A673 (cell line): ENCODE data around the gene MCM5. TPM values are rescaled to one million over a fixed set of nuclear protein-coding genes. Genes with fewer than 3 reads are reported as not detected.
"Not testable (repeated sequence)": the region's sequence is repeated elsewhere in the genome, so short reads cannot be mapped to it uniquely, and the experiment has no call there.

Source experiments
- BruUV-seq: library from RNA; stranded (reverse); fragments of 400-500 nt; replicated peaks from 2 replicates; lab custom pipeline; 2021; lab: Mats Ljungman, UMichigan
- CTCF ChIA-PET: fragments of 300-600 bp; sonication (Branson Sonifier 250); formaldehyde crosslinking; loops from one replicate; lab custom pipeline; 2022; ENCODE audit warnings: antibody characterized with exemption; lab: Charles Lee
- POLR2A ChIA-PET: fragments of 300-600 bp; sonication (Branson Sonifier 250); formaldehyde crosslinking; loops from one replicate; lab custom pipeline; 2022; ENCODE audit warnings: antibody characterized with exemption; ENCODE audit not compliant: low non-redundant PET; lab: Charles Lee
- DNase-seq: peaks from one replicate; pipeline ENCODE4 v3.0.0-alpha.2; 2015; ENCODE audit warnings: low spot score
- H3K27ac ChIP-seq: fragments of 200-600 bp; sonication (generic); 2 replicates; pipeline ENCODE4 v1.5.1; 2016; ENCODE audit warnings: mixed run types, low read depth, mild to moderate bottlenecking, mixed read lengths, antibody characterized with exemption, low read length; ENCODE audit not compliant: poor library complexity, severe bottlenecking
- H3K27me3 ChIP-seq: fragments of 200-600 bp; sonication (generic); replicated peaks from 2 replicates; pipeline ENCODE4 v1.6.1; 2017; ENCODE audit warnings: mixed run types, low read depth, mild to moderate bottlenecking, mixed read lengths, antibody characterized with exemption, low read length; ENCODE audit not compliant: insufficient read depth, poor library complexity
- H3K36me3 ChIP-seq: fragments of 200-600 bp; sonication (generic); 2 replicates; pipeline ENCODE4 v1.6.1; 2016; ENCODE audit warnings: mixed run types, mild to moderate bottlenecking, mixed read lengths, antibody characterized with exemption, low read length; ENCODE audit not compliant: insufficient read depth, poor library complexity, severe bottlenecking
- H3K4me1 ChIP-seq: fragments of 200-600 bp; sonication (generic); 2 replicates; pipeline ENCODE4 v1.6.1; 2017; ENCODE audit warnings: mixed run types, mild to moderate bottlenecking, mixed read lengths, antibody characterized with exemption, low read length; ENCODE audit not compliant: insufficient read depth, poor library complexity, severe bottlenecking
- H3K4me3 ChIP-seq: fragments of 200-600 bp; sonication (generic); 2 replicates; pipeline ENCODE4 v1.5.1; 2016; ENCODE audit warnings: low read depth, mixed run types, mild to moderate bottlenecking, mixed read lengths, low read length; ENCODE audit not compliant: poor library complexity, severe bottlenecking
- H3K9me3 ChIP-seq: fragments of 200-600 bp; sonication (generic); 2 replicates; pipeline ENCODE4 v1.6.1; 2016; ENCODE audit warnings: mixed run types, low read depth, mild to moderate bottlenecking, mixed read lengths, antibody characterized with exemption, low read length; ENCODE audit not compliant: poor library complexity, severe bottlenecking
- EZH2 ChIP-seq: fragments of 200-600 bp; sonication (generic); IDR thresholded peaks from 2 replicates; pipeline ENCODE4 v1.6.1; 2017; ENCODE audit warnings: borderline replicate concordance, low read depth, mild to moderate bottlenecking, mixed read lengths, antibody characterized with exemption, low read length; ENCODE audit not compliant: poor library complexity, severe bottlenecking
- intact Hi-C: fragments of 100-400 bp; cut with micrococcal nuclease; formaldehyde crosslinking; loops from one replicate; pipeline ENCODE4 v1.10.0; 2022; ENCODE audit not compliant: unreplicated experiment
- total RNA-seq: library from RNA; stranded (reverse); gene quantifications from 2 replicates; pipeline ENCODE4 v1.2.3, GENCODE V29; 2021
- TF ChIP-seq, protein P1 (sequence below): fragments of 300-800, 200-600 bp; sonication (generic); conservative IDR thresholded peaks from 2 replicates; pipeline ENCODE4 v1.5.1; 2017; ENCODE audit warnings: low read depth, mild to moderate bottlenecking, antibody characterized with exemption, low read length, moderate library complexity, mixed read lengths

Gene MCM5
- total RNA-seq, 1 experiment from 2014 or later: 245 TPM

DNA sequence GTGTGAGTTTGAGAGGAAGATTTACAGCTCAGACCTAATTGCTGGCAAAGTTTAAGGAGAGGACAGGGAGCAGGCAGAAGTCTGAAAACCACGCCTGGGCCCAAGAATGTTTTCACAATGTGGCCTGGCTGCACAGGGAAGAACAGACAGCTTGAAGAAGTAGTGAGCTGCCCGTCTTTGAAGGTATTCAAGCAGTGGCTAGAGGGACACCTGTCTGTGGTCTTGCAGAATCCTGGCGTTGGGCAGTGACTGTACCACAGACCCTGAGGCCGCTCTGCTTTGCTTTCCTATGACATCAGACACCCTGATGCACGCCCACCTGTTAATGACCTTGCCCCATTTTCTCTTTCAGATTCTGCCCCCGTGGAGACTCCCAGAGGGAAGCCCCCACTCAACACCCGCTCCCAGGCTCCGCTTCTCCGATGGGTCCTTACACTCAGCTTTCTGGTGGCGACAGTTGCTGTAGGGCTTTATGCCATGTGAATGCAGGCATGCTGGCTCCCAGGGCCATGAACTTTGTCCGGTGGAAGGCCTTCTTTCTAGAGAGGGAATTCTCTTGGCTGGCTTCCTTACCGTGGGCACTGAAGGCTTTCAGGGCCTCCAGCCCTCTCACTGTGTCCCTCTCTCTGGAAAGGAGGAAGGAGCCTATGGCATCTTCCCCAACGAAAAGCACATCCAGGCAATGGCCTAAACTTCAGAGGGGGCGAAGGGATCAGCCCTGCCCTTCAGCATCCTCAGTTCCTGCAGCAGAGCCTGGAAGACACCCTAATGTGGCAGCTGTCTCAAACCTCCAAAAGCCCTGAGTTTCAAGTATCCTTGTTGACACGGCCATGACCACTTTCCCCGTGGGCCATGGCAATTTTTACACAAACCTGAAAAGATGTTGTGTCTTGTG, 6.6 kb upstream of the MCM5 start:
- no peaks in the 10 kb centered on the region for H3K9me3 ChIP-seq
- no peak overlapping the region for H3K4me3 ChIP-seq
- no peak overlapping the region for H3K27ac ChIP-seq
- no peaks in the 10 kb centered on the region for H3K27me3 ChIP-seq
- no TSS peak for BruUV-seq
- no peak for DNase-seq
- ChIA-PET POLR2A (no interaction called here), CTCF (no interaction called here)
- no peak for TF ChIP-seq EZH2
- TF ChIP-seq, protein P1, sequence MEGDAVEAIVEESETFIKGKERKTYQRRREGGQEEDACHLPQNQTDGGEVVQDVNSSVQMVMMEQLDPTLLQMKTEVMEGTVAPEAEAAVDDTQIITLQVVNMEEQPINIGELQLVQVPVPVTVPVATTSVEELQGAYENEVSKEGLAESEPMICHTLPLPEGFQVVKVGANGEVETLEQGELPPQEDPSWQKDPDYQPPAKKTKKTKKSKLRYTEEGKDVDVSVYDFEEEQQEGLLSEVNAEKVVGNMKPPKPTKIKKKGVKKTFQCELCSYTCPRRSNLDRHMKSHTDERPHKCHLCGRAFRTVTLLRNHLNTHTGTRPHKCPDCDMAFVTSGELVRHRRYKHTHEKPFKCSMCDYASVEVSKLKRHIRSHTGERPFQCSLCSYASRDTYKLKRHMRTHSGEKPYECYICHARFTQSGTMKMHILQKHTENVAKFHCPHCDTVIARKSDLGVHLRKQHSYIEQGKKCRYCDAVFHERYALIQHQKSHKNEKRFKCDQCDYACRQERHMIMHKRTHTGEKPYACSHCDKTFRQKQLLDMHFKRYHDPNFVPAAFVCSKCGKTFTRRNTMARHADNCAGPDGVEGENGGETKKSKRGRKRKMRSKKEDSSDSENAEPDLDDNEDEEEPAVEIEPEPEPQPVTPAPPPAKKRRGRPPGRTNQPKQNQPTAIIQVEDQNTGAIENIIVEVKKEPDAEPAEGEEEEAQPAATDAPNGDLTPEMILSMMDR: no peak
- no peaks in the 10 kb centered on the region for H3K4me1 ChIP-seq
- intact Hi-C loops: no loop called here
- no peaks in the 10 kb centered on the region for H3K36me3 ChIP-seq

DNA sequence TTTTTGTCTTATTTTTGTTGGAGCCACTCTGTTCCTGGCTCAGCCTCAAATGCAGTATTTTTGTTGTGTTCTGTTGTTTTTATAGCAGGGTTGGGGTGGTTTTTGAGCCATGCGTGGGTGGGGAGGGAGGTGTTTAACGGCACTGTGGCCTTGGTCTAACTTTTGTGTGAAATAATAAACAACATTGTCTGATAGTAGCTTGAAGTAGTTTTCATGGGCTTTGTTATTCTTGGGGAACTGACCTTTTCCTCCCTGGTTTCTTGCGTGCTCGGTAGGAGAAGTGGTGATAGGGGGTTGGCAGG, 6.0 kb upstream of the MCM5 start:
- no TSS peak for BruUV-seq
- TF ChIP-seq, protein P1: no peak
- no peak for TF ChIP-seq EZH2
- DNase-seq: no peak
- Histone ChIP-seq H3K4me3 (no peak overlapping the region), H3K36me3 (no peaks in the 10 kb centered on the region), H3K27me3 (no peaks in the 10 kb centered on the region), H3K27ac (no peak overlapping the region), H3K4me1 (no peaks in the 10 kb centered on the region), H3K9me3 (no peaks in the 10 kb centered on the region)
- CTCF ChIA-PET: no interaction called here
- intact Hi-C loops: no loop called here
- POLR2A ChIA-PET: no interaction called here

DNA sequence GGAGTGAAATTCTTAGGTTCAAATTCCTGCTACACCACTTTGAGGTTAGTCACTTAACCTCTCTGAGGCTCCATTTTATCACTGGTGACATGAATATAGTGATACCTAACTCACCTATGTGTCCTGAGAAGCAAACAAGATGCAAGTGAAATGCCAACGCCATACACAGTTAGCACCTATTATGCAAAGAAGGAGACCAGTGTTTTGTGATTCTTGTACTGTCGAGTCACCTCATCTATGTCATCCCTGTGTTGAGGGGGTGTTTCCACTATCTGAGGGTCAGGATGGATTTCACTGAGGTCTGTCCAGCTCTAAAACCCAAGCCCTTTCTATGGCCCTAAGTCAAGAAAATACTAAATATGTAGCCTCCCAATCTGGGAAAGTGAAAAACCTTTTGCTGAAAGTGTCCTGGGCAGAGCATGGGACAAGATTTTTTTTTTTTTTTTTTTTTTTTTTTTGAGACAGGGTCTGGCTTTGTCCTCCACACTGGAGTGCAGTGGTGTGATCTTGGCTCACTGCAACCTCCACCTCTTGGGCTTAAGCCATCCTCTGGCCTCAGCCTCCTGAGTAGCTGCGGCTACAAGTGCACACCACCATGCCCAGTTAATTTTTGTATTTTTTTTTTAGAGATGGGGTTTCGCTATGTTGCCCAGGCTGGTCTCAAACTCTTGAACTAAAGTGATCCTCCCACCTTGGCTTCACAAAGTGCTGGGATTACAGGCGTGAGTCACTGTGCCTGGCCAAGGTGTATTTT, 5.0 kb upstream of the MCM5 start:
- ChIA-PET POLR2A (interaction anchor here (0.7 kb wide), 1 partner anchor 83 kb away, joined by 16 read pairs; no protein-coding TSS in a partner anchor), CTCF (no interaction called here)
- no peak overlapping the region for H3K27ac ChIP-seq
- H3K4me1 ChIP-seq: no peaks in the 10 kb centered on the region
- no peak overlapping the region for H3K4me3 ChIP-seq
- TF ChIP-seq, protein P1: no peak
- no peak for TF ChIP-seq EZH2
- no TSS peak for BruUV-seq
- no peaks in the 10 kb centered on the region for H3K36me3 ChIP-seq
- intact Hi-C loops: no loop called here
- H3K27me3 ChIP-seq: no peaks in the 10 kb centered on the region
- no peaks in the 10 kb centered on the region for H3K9me3 ChIP-seq
- no peak for DNase-seq

DNA sequence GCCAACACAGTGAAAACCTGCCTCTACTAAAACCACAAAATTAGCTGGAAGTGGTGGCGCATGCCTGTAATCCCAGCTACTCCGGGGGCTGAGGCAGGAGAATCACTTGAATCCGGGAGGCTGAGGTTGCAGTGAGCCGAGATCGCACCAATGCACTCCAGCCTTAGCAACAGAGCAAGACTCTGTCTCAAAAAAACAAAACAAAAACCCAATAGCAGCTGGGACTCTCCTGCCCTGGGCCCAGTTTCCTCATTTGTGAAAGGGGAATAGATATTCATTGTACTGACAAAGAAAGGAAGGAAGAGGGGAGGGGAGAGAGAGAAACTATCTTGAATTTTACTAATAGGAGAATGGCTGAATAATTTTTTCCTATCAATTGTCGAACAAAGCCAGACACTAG, 3.3 kb upstream of the MCM5 start:
- CTCF ChIA-PET, H3K9me3 ChIP-seq, H3K4me1 ChIP-seq, intact Hi-C loops, H3K27me3 ChIP-seq, H3K4me3 ChIP-seq, DNase-seq, H3K27ac ChIP-seq, BruUV-seq, H3K36me3 ChIP-seq, POLR2A ChIA-PET: not testable (repeated sequence)
